Panc1 (cell line): ENCODE data around the gene PRKCZ. TPM values are rescaled to one million over a fixed set of nuclear protein-coding genes. Genes with fewer than 3 reads are reported as not detected.

Source experiments
- ATAC-seq: fragments of 200-7000 bp; cut with Tn5 transposase; 2 replicates; pipeline ENCODE4 v1.9.1; 2020; ENCODE audit warnings: mild to moderate bottlenecking, moderate library complexity
- BruUV-seq: library from RNA; stranded (reverse); fragments of 400-500 nt; replicated peaks from 2 replicates; lab custom pipeline; 2021; lab: Mats Ljungman, UMichigan
- CTCF ChIA-PET: fragments of 300-600 bp; sonication (Branson Sonifier 250); formaldehyde crosslinking; loops from one replicate; lab custom pipeline; 2022; ENCODE audit warnings: antibody characterized with exemption; lab: Charles Lee
- POLR2A ChIA-PET: fragments of 300-600 bp; sonication (Branson Sonifier 250); formaldehyde crosslinking; loops from one replicate; lab custom pipeline; 2022; ENCODE audit warnings: antibody characterized with exemption; lab: Charles Lee
- DNase-seq: peaks from one replicate; pipeline ENCODE4 v3.0.0-alpha.2; 2010; ENCODE audit warnings: low read depth, low spot score
- H3K27ac ChIP-seq: 2 replicates; pipeline ENCODE4 v1.5.1; 2011; ENCODE audit warnings: mild to moderate bottlenecking, low read length, inconsistent platforms
- H3K27me3 ChIP-seq: fragments of 200-500 bp; sonication (Bioruptor generic); 2 replicates; pipeline ENCODE4 v1.6.0; 2014; ENCODE audit warnings: low read length, inconsistent platforms; ENCODE audit not compliant: control insufficient read depth, insufficient read depth
- H3K36me3 ChIP-seq: fragments of 200-500 bp; sonication (Bioruptor generic); 2 replicates; pipeline ENCODE4 v1.5.1; 2014; ENCODE audit warnings: inconsistent platforms, mild to moderate bottlenecking, low read length, moderate library complexity; ENCODE audit not compliant: control insufficient read depth, insufficient read depth
- H3K4me1 ChIP-seq: 2 replicates; pipeline ENCODE4 v1.5.1; 2011; ENCODE audit warnings: inconsistent platforms, mild to moderate bottlenecking, low read length, moderate library complexity; ENCODE audit not compliant: control insufficient read depth, insufficient read depth
- H3K4me3 ChIP-seq, 2 experiments: 2 replicates each; pipeline ENCODE4 v1.5.1; 2011 to 2012; ENCODE audit warnings: low read depth in 2 of 2, low read length in 2 of 2, mild to moderate bottlenecking in 2 of 2, inconsistent platforms in 1 of 2, moderate library complexity in 1 of 2
- H3K9me3 ChIP-seq: fragments of 200-500 bp; sonication (Bioruptor generic); 2 replicates; pipeline ENCODE4 v1.5.1; 2014; ENCODE audit warnings: low read depth, mild to moderate bottlenecking, inconsistent platforms, low read length, moderate library complexity; ENCODE audit not compliant: control insufficient read depth, insufficient read depth
- POLR2AphosphoS5 ChIP-seq: IDR thresholded peaks from 2 replicates; pipeline ENCODE4 v1.6.1; 2012; ENCODE audit warnings: mild to moderate bottlenecking, low read depth, low read length, moderate library complexity
- SIN3A ChIP-seq: IDR thresholded peaks from 2 replicates; pipeline ENCODE4 v1.6.1; 2012; ENCODE audit warnings: low read depth, mild to moderate bottlenecking, low read length, moderate library complexity, borderline replicate concordance; ENCODE audit not compliant: insufficient read depth
- TCF7L2 ChIP-seq: IDR thresholded peaks from 2 replicates; pipeline ENCODE4 v1.6.1; 2011; ENCODE audit warnings: mild to moderate bottlenecking, low read depth, low read length, inconsistent platforms
- in situ Hi-C: cut with HindIII; loops from 2 replicates; pipeline ENCODE4 v1.10.0; 2016; ENCODE audit warnings: low sequenced_read_pairs, low pct_unique_long_range_greater_than_20kb
- intact Hi-C: fragments of 100-400 bp; cut with micrococcal nuclease; formaldehyde crosslinking; loops from one replicate; pipeline ENCODE4 v1.10.0; 2022; ENCODE audit not compliant: unreplicated experiment
- total RNA-seq: library from RNA; stranded (reverse); gene quantifications from one replicate; pipeline ENCODE4 v1.2.1, GENCODE V29; 2021; ENCODE audit not compliant: unreplicated experiment
- TF ChIP-seq, protein P1 (sequence below), 2 experiments: IDR thresholded peaks; 2 replicates each; pipeline ENCODE4 v1.6.1; 2011 to 2012; ENCODE audit warnings: low read depth in 2 of 2, control low read depth in 1 of 2, low read length in 1 of 2, mild to moderate bottlenecking in 1 of 2, moderate library complexity in 1 of 2; ENCODE audit not compliant: insufficient read depth in 1 of 2
- TF ChIP-seq, protein P2 (sequence below): fragments of 450-650 bp; IDR thresholded peaks from 2 replicates; pipeline ENCODE4 v1.5.1; 2017; ENCODE audit warnings: mild to moderate bottlenecking

The PRKCZ gene
- total RNA-seq, 1 experiment from 2014 or later, result 26.7 TPM

- Histone ChIP-seq H3K27ac (0 out of 2 replicates have a peak overlapping the region, but pooled peaks have one; percentile 29), H3K4me3 (no peak overlapping the region), H3K27me3 (no peaks in the 10 kb centered on the region), H3K9me3 (no peaks in the 10 kb centered on the region), H3K4me1 (peaks cover 74% of the 10 kb centered on the region), H3K36me3 (no peaks in the 10 kb centered on the region)
- ChIA-PET CTCF (no interaction called here), POLR2A (interaction anchor here (0.6 to 0.7 kb wide), 2 partner anchors 12 to 99 kb away, joined by 5 to 6 read pairs; no protein-coding TSS in a partner anchor)
- no TSS peak for BruUV-seq
- TF ChIP-seq, protein P1, sequence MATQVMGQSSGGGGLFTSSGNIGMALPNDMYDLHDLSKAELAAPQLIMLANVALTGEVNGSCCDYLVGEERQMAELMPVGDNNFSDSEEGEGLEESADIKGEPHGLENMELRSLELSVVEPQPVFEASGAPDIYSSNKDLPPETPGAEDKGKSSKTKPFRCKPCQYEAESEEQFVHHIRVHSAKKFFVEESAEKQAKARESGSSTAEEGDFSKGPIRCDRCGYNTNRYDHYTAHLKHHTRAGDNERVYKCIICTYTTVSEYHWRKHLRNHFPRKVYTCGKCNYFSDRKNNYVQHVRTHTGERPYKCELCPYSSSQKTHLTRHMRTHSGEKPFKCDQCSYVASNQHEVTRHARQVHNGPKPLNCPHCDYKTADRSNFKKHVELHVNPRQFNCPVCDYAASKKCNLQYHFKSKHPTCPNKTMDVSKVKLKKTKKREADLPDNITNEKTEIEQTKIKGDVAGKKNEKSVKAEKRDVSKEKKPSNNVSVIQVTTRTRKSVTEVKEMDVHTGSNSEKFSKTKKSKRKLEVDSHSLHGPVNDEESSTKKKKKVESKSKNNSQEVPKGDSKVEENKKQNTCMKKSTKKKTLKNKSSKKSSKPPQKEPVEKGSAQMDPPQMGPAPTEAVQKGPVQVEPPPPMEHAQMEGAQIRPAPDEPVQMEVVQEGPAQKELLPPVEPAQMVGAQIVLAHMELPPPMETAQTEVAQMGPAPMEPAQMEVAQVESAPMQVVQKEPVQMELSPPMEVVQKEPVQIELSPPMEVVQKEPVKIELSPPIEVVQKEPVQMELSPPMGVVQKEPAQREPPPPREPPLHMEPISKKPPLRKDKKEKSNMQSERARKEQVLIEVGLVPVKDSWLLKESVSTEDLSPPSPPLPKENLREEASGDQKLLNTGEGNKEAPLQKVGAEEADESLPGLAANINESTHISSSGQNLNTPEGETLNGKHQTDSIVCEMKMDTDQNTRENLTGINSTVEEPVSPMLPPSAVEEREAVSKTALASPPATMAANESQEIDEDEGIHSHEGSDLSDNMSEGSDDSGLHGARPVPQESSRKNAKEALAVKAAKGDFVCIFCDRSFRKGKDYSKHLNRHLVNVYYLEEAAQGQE (IDR thresholded peaks at IDR 0.05; ENCODE audit: insufficient read depth in 1 of 2, low read depth in 2 of 2, low read length in 1 of 2), result no peak
- no peak for TF ChIP-seq TCF7L2
- 0 out of 2 replicates have a peak, but pooled peaks have one; percentile 25 for TF ChIP-seq POLR2AphosphoS5
- no peak for TF ChIP-seq SIN3A
- ATAC-seq, result no peak
- intact Hi-C loops (no loop called here), in situ Hi-C loops (no loop called here)
- no peak for DNase-seq
Observed at GRCh38 chr1:2210786-2211185, 160.6 kb downstream of the PRKCZ start.

DNA sequence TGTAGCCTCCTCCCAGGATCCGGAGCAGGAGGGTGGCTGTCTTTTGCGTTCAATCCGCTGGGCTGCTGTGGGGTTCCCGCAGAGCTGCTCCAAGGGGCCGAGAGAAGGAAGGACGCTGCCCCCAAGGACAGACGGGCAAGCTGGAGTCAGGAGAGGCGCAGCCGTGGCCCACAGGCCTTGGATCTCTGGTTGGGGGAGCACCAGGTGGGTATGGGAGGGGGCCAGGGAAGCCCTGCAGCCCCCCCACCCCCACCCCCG is 162.0 kb downstream of the PRKCZ start:
- in situ Hi-C loops, result no loop called here
- H3K9me3 ChIP-seq, result no peaks in the 10 kb centered on the region
- POLR2A ChIA-PET, result interaction anchor here (0.5 kb wide), 1 partner anchor 315 kb away, joined by 3 read pairs; no protein-coding TSS in a partner anchor
- CTCF ChIA-PET, result interaction anchor here (0.6 kb wide), 1 partner anchor 13 kb away, joined by 11 read pairs; no protein-coding TSS in a partner anchor
- peak overlapping the region in 1 of 2 experiments; percentile 20; a peak in 1 of 4 replicates for H3K4me3 ChIP-seq
- peak overlapping the region; percentile 82 for H3K27ac ChIP-seq
- H3K27me3 ChIP-seq, result no peaks in the 10 kb centered on the region
- DNase-seq, result no peak
- no peaks in the 10 kb centered on the region for H3K36me3 ChIP-seq
- no peak for TF ChIP-seq SIN3A
- TF ChIP-seq, protein P2, sequence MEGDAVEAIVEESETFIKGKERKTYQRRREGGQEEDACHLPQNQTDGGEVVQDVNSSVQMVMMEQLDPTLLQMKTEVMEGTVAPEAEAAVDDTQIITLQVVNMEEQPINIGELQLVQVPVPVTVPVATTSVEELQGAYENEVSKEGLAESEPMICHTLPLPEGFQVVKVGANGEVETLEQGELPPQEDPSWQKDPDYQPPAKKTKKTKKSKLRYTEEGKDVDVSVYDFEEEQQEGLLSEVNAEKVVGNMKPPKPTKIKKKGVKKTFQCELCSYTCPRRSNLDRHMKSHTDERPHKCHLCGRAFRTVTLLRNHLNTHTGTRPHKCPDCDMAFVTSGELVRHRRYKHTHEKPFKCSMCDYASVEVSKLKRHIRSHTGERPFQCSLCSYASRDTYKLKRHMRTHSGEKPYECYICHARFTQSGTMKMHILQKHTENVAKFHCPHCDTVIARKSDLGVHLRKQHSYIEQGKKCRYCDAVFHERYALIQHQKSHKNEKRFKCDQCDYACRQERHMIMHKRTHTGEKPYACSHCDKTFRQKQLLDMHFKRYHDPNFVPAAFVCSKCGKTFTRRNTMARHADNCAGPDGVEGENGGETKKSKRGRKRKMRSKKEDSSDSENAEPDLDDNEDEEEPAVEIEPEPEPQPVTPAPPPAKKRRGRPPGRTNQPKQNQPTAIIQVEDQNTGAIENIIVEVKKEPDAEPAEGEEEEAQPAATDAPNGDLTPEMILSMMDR, result no peak
- H3K4me1 ChIP-seq, result peaks cover 59% of the 10 kb centered on the region
- intact Hi-C loops, result no loop called here
- BruUV-seq, result no TSS peak
- ATAC-seq, result no peak
